Measurements from ENCODE around the gene IRS2.

Gene IRS2

GRCh38 chr13:109812382-109812781 is 26.0 kb upstream of the IRS2 start:
- no peak overlapping the region for H3K4me3 ChIP-seq (ENCODE audit: low read length)
- no peak for DNase-seq (ENCODE audit: low read depth)
- TF ChIP-seq, protein P1, sequence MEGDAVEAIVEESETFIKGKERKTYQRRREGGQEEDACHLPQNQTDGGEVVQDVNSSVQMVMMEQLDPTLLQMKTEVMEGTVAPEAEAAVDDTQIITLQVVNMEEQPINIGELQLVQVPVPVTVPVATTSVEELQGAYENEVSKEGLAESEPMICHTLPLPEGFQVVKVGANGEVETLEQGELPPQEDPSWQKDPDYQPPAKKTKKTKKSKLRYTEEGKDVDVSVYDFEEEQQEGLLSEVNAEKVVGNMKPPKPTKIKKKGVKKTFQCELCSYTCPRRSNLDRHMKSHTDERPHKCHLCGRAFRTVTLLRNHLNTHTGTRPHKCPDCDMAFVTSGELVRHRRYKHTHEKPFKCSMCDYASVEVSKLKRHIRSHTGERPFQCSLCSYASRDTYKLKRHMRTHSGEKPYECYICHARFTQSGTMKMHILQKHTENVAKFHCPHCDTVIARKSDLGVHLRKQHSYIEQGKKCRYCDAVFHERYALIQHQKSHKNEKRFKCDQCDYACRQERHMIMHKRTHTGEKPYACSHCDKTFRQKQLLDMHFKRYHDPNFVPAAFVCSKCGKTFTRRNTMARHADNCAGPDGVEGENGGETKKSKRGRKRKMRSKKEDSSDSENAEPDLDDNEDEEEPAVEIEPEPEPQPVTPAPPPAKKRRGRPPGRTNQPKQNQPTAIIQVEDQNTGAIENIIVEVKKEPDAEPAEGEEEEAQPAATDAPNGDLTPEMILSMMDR (conservative IDR thresholded peaks at IDR 0.05; ENCODE audit: low read length): no peak

DNA sequence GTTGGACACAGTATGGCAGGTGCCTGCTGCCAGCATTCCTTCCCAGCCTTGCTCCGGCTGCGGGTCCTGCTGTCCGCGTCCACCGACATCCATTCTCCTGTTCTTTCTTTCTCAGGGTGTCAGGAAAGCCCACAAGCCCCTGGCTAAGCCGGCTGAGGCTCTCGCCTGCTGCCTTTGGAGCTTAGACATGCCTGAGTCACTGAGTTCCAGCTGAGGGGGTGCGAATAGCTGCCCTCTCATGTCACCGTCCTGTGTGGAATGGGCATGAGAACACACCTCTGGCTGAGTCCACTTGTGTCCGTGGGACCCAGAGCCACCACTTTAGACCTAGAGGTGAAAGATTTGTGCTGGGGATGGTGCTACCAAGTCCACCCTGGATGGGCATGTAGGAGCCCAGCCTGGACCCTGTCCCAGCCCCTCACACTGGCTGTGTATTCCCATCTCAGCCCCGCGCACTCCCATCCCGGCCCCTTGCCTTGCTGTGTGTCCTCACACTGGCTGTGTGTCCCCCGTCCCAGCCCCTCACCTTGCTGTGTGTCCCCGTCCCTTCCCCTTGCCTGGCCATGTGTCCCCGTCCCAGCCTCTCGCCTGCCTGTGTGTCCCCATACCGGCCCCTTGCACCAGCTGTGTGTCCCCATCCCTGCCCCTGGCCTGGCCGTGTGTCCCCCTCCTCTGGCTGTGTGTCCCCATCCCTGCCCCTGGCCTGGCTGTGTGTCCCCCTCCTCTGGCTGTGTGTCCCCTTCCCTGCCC is 24.6 kb upstream of the IRS2 start:
- DNase-seq (ENCODE audit: low read depth): no peak
- TF ChIP-seq, protein P1 (conservative IDR thresholded peaks at IDR 0.05; ENCODE audit: low read length): no peak
- H3K4me3 ChIP-seq (ENCODE audit: low read length): no peak overlapping the region

GRCh38 chr13:109809216-109809932 is 23.0 kb upstream of the IRS2 start:
- DNase-seq (ENCODE audit: low read depth): peak; percentile 22
- TF ChIP-seq, protein P1 (conservative IDR thresholded peaks at IDR 0.05; ENCODE audit: low read length): no peak
- no peak overlapping the region for H3K4me3 ChIP-seq (ENCODE audit: low read length)

- H3K4me3 ChIP-seq (ENCODE audit: low read length): no peak overlapping the region
- TF ChIP-seq, protein P1 (conservative IDR thresholded peaks at IDR 0.05; ENCODE audit: low read length): no peak
- DNase-seq (ENCODE audit: low read depth): no peak
Measured at GRCh38 chr13:109807345-109807744, 21.0 kb upstream of the IRS2 start.

DNA sequence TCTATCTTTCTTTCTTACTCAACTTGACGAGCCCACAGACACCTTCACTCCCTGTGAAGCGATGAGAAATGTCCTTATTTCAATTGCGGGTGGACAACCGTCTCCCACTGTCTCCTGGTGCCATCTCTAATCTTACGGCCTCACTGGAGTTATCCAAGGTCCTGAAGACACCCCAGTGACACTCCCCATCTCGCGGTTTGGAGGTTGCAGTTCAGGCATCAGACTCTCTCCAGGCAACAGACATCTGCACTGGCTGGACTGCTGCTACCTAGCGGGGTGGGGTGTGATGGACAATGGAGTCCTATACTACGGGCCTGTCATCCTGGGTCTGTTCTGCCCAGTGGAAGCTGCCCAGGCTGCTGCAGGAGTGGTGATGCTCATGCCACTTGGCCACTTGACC is 18.3 kb upstream of the IRS2 start:
- no peak for DNase-seq (ENCODE audit: low read depth)
- H3K4me3 ChIP-seq (ENCODE audit: low read length): no peak overlapping the region
- TF ChIP-seq, protein P1 (conservative IDR thresholded peaks at IDR 0.05; ENCODE audit: low read length): no peak

- no peak overlapping the region for H3K4me3 ChIP-seq (ENCODE audit: low read length)
- no peak for DNase-seq (ENCODE audit: low read depth)
- TF ChIP-seq, protein P1 (conservative IDR thresholded peaks at IDR 0.05; ENCODE audit: low read length): no peak
Measured at GRCh38 chr13:109803825-109804224, 17.4 kb upstream of the IRS2 start.

- TF ChIP-seq, protein P1 (conservative IDR thresholded peaks at IDR 0.05; ENCODE audit: low read length): no peak
- H3K4me3 ChIP-seq (ENCODE audit: low read length): no peak overlapping the region
- DNase-seq (ENCODE audit: low read depth): no peak
Measured at GRCh38 chr13:109802936-109803335, 16.6 kb upstream of the IRS2 start.
